Common myeloid progenitor, CD34-positive (primary cell): ENCODE measurements around the gene TNIP2.

Source experiments
- CTCF ChIA-PET: fragments of 350-600 bp; sonication (Branson Sonifier 250); formaldehyde crosslinking; loops from one replicate; lab custom pipeline; 2021; ENCODE audit warnings: antibody characterized with exemption; lab: Charles Lee
- POLR2A ChIA-PET: fragments of 350-600 bp; sonication (Branson Sonifier 250); formaldehyde crosslinking; loops from one replicate; lab custom pipeline; 2021; ENCODE audit warnings: antibody characterized with exemption; lab: Charles Lee
- DNase-seq, 3 donors: peaks; one replicate each; pipeline versions ENCODE4 v3.0.0 to v3.0.0-alpha.2; 2013
- H3K27ac ChIP-seq, 2 experiments: 1 replicate in 1 of 2; 2 replicates in 1 of 2; pipeline ENCODE4 v1.7.0; 2013; ENCODE audit warnings: inconsistent platforms in 2 of 2, low read length in 2 of 2, mild to moderate bottlenecking in 2 of 2, low read depth in 1 of 2, moderate library complexity in 1 of 2; ENCODE audit not compliant: severe bottlenecking in 2 of 2, insufficient read depth in 1 of 2, poor library complexity in 1 of 2
- H3K27me3 ChIP-seq, 5 experiments: replicated peaks in 2 of 5; 1 replicate in 3 of 5; 2 replicates in 2 of 5; pipeline versions ENCODE4 v1.6.1 to v1.7.0; 2013; ENCODE audit warnings: low read length in 4 of 5, mild to moderate bottlenecking in 2 of 5, moderate library complexity in 2 of 5, inconsistent platforms in 1 of 5; ENCODE audit not compliant: insufficient read depth in 5 of 5, control insufficient read depth in 4 of 5
- H3K36me3 ChIP-seq, 4 experiments: 1 replicate in 2 of 4; 2 replicates in 2 of 4; pipeline versions ENCODE4 v1.6.1 to v1.7.0; 2013; ENCODE audit warnings: low read length in 3 of 4, control low read depth in 1 of 4, mild to moderate bottlenecking in 1 of 4; ENCODE audit not compliant: control insufficient read depth in 4 of 4, insufficient read depth in 4 of 4
- H3K4me1 ChIP-seq, 4 experiments: 1 replicate in 3 of 4; 2 replicates in 1 of 4; pipeline versions ENCODE4 v1.6.1 to v1.7.1; 2013; ENCODE audit warnings: low read length in 3 of 4, mild to moderate bottlenecking in 3 of 4, control low read depth in 1 of 4, inconsistent platforms in 1 of 4, moderate library complexity in 1 of 4; ENCODE audit not compliant: control insufficient read depth in 4 of 4, insufficient read depth in 4 of 4; ENCODE audit errors: control extremely low read depth in 1 of 4
- H3K4me3 ChIP-seq, 7 experiments: 1 replicate in 4 of 7; 2 replicates in 3 of 7; pipeline versions ENCODE4 v1.5.1 to v1.7.0; 2013; ENCODE audit warnings: mild to moderate bottlenecking in 7 of 7, low read length in 6 of 7, moderate library complexity in 6 of 7, inconsistent platforms in 2 of 7, low read depth in 2 of 7, control low read depth in 1 of 7; ENCODE audit not compliant: insufficient read depth in 4 of 7, control insufficient read depth in 1 of 7; ENCODE audit errors: extremely low read depth in 1 of 7
- H3K9me3 ChIP-seq, 5 experiments: 1 replicate in 4 of 5; 2 replicates in 1 of 5; pipeline versions ENCODE4 v1.6.1 to v1.7.1; 2013; ENCODE audit warnings: low read length in 4 of 5, mild to moderate bottlenecking in 2 of 5, inconsistent platforms in 1 of 5, low read depth in 1 of 5, moderate library complexity in 1 of 5; ENCODE audit not compliant: control insufficient read depth in 4 of 5, insufficient read depth in 2 of 5; ENCODE audit errors: control extremely low read depth in 1 of 5
- WGBS: methylation state at CpG from one replicate; pipeline ENCODE4 v1.1.5; 2013; ENCODE audit not compliant: insufficient coverage; 5-methylcytosine and 5-hydroxymethylcytosine counted together

The TNIP2 gene

DNA sequence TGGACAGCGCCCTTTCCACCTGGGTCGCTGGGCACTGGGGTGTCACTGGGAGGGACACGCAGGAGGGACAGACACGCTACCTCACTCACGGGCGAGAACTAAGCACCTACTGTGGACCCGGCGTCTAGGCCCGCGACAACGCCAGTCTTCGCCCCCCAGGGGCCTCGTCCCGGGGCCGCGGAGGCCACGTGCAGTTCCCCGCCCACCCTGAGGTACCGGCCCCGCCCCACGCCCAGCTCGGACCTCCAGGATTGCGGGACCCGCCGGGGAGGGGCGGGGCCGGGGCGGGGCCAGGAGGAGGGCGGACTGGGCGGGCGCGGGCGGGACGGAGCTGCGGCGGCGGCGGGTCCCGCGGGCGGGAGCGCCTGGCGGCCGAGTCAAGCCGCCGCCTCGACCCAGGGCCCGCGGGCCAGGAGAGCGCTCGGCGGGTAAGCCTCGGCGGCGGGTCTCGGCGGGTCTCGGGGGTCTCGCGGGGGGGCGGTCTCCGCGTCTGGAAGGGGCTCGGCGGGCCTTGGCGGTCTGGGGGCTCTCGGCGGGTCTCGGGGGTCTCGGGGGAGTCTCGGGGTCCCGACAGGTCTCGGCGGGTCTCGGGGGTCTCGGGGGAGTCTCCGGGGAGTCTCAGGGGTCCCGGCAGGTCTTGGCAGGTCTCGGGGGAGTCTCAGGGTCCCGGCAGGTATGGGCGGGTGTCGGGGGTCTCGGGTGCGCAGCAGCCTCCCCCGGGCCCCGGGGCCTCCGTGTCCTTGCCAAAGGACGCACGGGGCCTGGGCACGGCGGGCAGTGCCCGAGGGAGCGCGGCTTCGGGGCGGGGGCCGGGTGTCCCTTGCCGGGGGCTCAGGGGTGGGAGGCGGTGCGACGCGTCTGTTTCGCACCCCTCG is 36.8 kb upstream of the TNIP2 start, which contains the start of gene SH3BP2:
Gene SH3BP2 (plus strand): TSS at position 375 of the 875 bp plus-strand sequence. CDS start 27,533 bp downstream, outside the sequence.
- Histone ChIP-seq H3K27me3 (no peaks in the 10 kb centered on the region), H3K9me3 (no peaks in the 10 kb centered on the region), H3K4me3 (peak within 1 kb of the TSS; percentile 25 to 72 (median 55)), H3K27ac (no peak within 1 kb of the TSS), H3K4me1 (peaks cover 3 to 88% (median 77%) of the 10 kb centered on the region in 4 experiments), H3K36me3 (no peaks in the 10 kb centered on the region)
- ChIA-PET POLR2A (interaction anchor here (0.7 to 1.0 kb wide), 2 partner anchors 29 to 60 kb away, joined by 4 read pairs; no protein-coding TSS in a partner anchor), CTCF (interaction anchor here (0.8 to 1.9 kb wide), 2 partner anchors 29 to 30 kb away, joined by 3 to 7 read pairs; no protein-coding TSS in a partner anchor)
- WGBS, result 8% methylated on average over 76 of the region's 104 CpGs
- peak; percentile 52 to 68 (median 60) for DNase-seq

DNA sequence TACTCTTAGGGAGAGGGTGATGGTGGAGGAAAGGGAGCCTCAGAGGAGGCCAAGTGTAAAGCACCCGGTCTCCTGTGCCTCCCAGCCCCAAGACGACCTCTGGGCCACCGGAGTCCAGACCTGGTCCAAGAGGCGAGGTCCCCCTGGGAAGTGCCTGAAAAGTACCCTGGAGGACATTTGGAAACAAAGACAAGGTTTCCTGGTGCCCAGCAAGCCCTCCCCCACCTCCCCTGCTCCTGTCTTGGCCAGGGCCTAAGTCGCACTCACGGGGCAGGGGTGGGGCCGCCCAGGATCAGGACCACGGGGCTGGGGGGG is 36.2 kb upstream of the TNIP2 start:
- 87% methylated on average over 8 of the region's 8 CpGs for WGBS
- no peaks in the 10 kb centered on the region for H3K36me3 ChIP-seq
- H3K27ac ChIP-seq, result no peak overlapping the region
- H3K4me3 ChIP-seq, result no peak overlapping the region
- ChIA-PET CTCF (interaction anchor here (1.1 to 1.9 kb wide), 2 partner anchors 21 to 28 kb away, joined by 3 to 7 read pairs; no protein-coding TSS in a partner anchor), POLR2A (interaction anchor here (0.7 to 1.0 kb wide), 2 partner anchors 30 to 60 kb away, joined by 4 read pairs; no protein-coding TSS in a partner anchor)
- no peak for DNase-seq
- H3K4me1 ChIP-seq, result peaks cover 0 to 88% (median 77%) of the 10 kb centered on the region in 4 experiments
- no peaks in the 10 kb centered on the region for H3K27me3 ChIP-seq
- H3K9me3 ChIP-seq, result no peaks in the 10 kb centered on the region

DNA sequence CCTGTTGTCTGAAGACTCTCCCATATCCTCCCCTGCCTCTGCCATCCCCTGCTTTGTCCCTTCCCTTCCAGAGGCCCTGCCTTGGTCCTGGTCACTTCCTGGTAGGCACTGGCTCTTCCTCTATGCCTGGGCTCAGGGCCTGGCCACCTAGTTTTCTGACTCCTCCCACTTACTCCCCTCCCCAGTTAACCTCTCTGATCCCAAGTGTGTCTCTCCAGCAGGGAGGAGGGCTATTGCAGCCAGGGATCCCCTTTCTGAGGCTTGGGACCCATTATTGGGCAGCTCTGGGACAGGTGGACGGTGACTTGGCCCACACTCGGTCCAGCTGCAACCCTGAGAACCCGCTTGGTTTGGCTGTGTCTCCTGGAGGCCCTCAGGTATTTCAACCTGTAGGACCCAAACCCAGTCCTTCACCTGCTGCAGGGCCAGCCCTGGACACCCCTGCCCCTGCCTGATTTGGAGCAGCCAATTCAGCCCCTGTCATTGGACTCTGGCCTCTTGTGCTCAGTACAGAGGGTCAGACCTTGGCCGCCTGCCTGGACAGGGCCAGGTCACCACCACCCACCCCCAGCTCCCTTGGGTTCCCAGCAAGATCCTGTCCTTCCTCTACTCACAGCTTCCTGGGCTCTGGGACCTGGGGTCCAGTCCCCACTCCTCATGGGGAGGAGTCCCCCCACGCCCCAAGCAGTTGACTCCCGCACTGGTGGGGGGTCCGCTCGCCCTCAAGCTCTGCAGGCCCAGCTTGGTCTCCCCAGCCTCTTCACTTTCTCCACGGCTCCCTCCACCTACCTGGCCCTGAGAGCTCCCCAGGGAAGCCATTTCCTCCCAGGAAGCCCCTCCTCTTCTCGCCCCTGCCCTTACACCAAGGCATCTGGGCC is 35.6 kb upstream of the TNIP2 start:
- WGBS, result 90% methylated on average over 4 of the region's 10 CpGs
- ChIA-PET POLR2A (interaction anchor here (1.0 kb wide), 1 partner anchor 61 kb away, joined by 4 read pairs; no protein-coding TSS in a partner anchor), CTCF (interaction anchor here (0.8 to 1.9 kb wide), 3 partner anchors 21 to 28 kb away, joined by 3 to 7 read pairs (median 3); no protein-coding TSS in a partner anchor)
- H3K27me3 ChIP-seq, result no peaks in the 10 kb centered on the region
- no peaks in the 10 kb centered on the region for H3K9me3 ChIP-seq
- DNase-seq, result no peak
- H3K4me1 ChIP-seq, result peaks cover 0 to 87% (median 76%) of the 10 kb centered on the region in 4 experiments
- no peak overlapping the region for H3K4me3 ChIP-seq
- no peak overlapping the region for H3K27ac ChIP-seq
- H3K36me3 ChIP-seq, result no peaks in the 10 kb centered on the region

DNA sequence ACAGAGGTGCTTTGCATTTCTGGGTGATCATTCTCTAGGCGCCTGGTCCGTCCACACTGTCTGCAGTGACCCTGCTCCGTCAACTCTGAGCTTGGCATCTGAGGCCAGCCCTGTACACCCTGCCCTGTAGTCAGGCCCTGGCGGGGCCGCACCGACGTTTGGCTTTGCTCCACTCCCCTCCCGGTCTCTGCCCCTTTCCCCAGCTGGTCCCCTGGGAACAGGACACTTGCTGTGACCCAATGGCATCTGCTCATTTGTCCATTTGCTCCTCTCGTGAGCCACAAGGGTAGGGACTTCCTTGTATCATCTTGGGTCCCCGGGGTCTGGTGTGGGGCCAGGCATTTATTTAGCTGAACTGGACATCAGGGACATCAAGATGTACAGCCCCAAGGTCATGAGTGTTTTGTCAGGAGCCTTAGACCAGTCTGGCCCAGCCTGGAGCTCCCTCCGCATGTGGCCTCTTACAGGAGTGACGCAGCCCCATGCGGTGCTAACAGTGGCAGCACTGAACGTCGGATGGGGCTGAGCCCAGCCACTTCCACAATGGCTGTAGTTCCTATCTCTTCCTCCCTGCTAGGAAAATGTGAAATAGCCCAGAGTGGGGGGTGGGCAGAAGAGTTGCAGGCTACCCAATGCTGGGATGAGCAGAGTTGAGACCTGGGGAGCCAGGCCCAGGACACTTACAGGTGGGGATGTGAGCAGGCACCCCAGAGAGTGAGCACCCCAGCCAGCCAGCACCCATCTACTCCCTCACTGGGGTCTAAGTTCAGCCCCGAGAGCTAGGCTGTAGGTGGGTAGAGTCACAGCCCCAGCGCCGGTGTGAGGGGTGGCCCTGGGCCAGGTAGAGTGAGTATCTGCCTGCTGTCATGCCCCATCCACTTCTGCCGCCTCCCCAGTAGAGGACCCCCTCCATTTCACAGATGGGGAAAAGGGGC is 34.7 kb upstream of the TNIP2 start:
- ChIA-PET CTCF (interaction anchor here (0.7 to 1.9 kb wide), 6 partner anchors 22 to 318 kb away, joined by 3 to 7 read pairs (median 3); no protein-coding TSS in a partner anchor), POLR2A (no interaction called here)
- 77% methylated on average over 14 of the region's 19 CpGs for WGBS
- H3K27me3 ChIP-seq, result no peaks in the 10 kb centered on the region
- no peak overlapping the region for H3K4me3 ChIP-seq
- no peak overlapping the region for H3K27ac ChIP-seq
- H3K9me3 ChIP-seq, result no peaks in the 10 kb centered on the region
- peak in 2 of 3 donors; percentile 37 to 40 for DNase-seq
- peaks cover 0 to 87% (median 76%) of the 10 kb centered on the region in 4 experiments for H3K4me1 ChIP-seq
- no peaks in the 10 kb centered on the region for H3K36me3 ChIP-seq

DNA sequence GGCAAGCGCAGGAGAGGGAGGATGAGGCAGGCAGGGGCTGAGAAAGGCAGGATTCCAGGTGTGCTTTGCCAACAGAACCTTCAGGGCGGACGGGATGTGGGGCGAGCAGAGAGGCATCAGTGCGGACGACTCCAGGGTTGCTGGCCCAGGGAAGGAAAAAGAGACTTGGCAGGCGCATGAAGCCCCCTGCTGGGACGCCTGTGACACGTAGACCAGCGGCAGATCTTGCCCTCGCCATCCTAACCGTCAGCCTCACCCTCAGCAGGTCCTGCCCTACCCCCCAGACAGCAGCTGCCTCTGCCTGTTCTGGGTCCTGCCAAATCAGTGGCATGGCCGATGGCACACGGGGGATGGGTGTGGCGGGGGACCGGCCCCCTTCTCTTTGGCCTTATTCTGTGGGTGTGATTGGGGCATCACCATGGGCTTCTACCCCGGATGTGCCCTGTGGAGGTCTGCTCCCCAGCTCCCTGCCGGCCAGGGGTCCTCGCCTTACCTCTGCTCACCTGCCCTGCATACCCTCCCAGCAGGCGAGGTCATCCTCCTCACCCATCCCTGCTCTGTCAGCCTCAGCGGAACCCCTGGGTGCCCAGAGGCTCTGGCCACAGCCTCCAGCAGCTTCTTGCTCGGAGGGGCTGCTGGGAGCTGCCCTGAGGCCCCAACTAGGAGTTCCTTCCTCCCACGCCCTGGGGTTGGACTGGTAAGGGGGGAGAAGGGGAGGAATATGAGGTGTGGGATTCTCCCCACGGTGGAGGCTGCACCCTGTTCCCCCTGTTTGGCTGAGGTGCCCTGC is 33.9 kb upstream of the TNIP2 start:
- CTCF ChIA-PET, result interaction anchor here (0.7 to 1.5 kb wide), 3 partner anchors 26 to 317 kb away, joined by 3 read pairs; no protein-coding TSS in a partner anchor
- Histone ChIP-seq H3K4me1 (peaks cover 0 to 87% (median 73%) of the 10 kb centered on the region in 4 experiments), H3K36me3 (no peaks in the 10 kb centered on the region), H3K27ac (no peak overlapping the region), H3K9me3 (no peaks in the 10 kb centered on the region), H3K27me3 (no peaks in the 10 kb centered on the region), H3K4me3 (no peak overlapping the region)
- POLR2A ChIA-PET, result no interaction called here
- peak in 1 of 3 donors; percentile 36 for DNase-seq
- 87% methylated on average over 18 of the region's 24 CpGs for WGBS
